GM12891 (cell line): ENCODE results near the gene BIK.
A peak's percentile ranks its signal among the peaks of the same experiment; 100 is the strongest.

Experiments
- DNase-seq: peaks from one replicate; pipeline ENCODE4 v3.0.0; 2011; ENCODE audit warnings: low spot score; ENCODE audit not compliant: insufficient read length
- FAIRE-seq: peaks from 2 replicates; lab custom pipeline; 2011; peaks lifted over from hg19 to GRCh38; lab: Jason Lieb, UNC
- PAX5 ChIP-seq: IDR thresholded peaks from 2 replicates; pipeline ENCODE4 v1.6.1; 2011; ENCODE audit warnings: low read length, moderate library complexity, mild to moderate bottlenecking; ENCODE audit not compliant: insufficient read depth, severe bottlenecking
- POLR2A ChIP-seq: IDR thresholded peaks from 2 replicates; pipeline ENCODE4 v1.6.1; 2011; ENCODE audit warnings: low read depth, low read length, control low read depth
- POLR2AphosphoS5 ChIP-seq: IDR thresholded peaks from 2 replicates; pipeline ENCODE4 v1.6.1; 2011; ENCODE audit warnings: low read depth, low read length, control low read depth
- POU2F2 ChIP-seq: IDR thresholded peaks from 2 replicates; pipeline ENCODE4 v1.6.1; 2011; ENCODE audit warnings: low read depth, mild to moderate bottlenecking, control low read depth, low read length, moderate library complexity
- SPI1 ChIP-seq: IDR thresholded peaks from 2 replicates; pipeline ENCODE4 v1.6.1; 2011; ENCODE audit warnings: low read depth, low read length, control low read depth
- TAF1 ChIP-seq: IDR thresholded peaks from 2 replicates; pipeline ENCODE4 v1.6.1; 2011; ENCODE audit warnings: low read depth, low read length, control low read depth

Gene BIK

DNA sequence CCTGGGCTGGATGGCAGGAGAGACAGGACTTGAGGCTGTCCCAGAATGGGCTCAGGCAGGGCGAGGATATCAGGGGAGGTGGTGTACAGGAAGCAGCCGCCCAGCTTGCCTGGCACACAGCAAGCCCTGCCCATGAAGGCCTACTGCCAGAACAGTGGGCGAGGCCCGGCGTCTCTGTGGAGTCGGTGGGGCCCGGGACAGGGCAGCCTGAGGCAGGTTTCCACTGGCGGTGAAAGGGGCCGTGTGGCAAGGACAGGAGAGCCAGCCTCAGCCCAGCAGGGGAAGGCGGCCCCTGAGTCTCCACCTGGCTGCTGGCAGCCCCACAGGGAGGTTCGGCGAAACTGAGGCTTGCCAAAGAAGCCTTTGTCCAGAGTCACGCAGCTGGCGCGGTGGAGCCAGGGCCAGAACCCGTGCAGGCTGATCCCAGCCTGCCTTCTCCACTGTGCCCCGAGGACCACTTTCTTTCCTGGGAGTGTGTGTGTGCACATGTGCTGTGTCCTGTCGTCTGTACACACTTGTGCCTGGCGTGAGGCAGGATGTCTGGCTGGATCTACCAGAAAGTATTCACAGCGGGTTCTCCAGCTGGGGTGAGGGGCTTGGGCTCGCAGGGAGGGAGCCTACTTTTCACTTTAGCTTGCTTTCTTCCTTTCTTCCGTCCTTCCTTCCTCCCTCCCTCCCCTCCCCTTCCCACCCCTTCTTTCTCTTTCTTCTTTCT is 42.0 kb downstream of the BIK start:
- peak; percentile 90 for FAIRE-seq
- TF ChIP-seq PAX5 (no peak), SPI1 (no peak)
- no peak for DNase-seq

DNA sequence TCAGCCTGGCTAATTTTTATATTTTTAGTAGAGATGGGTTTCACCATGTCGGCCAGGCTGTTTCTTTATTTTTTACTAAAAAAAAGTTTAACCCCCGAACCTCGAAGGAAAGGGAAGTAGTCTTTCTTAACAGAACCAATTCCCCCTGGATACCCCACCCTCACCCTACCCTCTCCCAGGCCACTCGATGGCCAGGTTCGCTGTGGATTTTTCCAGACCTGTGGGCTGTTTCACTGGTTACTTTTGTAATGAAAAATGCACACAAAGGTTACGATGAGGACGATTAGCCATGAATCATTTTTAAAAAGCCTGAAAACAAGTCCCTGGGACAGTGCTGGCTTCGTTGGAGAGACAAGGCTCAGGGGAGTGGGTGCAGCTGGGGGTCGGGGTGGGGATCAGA is 43.3 kb downstream of the BIK start:
- DNase-seq (no peak), FAIRE-seq (no peak)
- TF ChIP-seq TAF1 = no peak
- TF ChIP-seq POU2F2 = no peak
- no peak for TF ChIP-seq SPI1
- no peak for TF ChIP-seq PAX5
- TF ChIP-seq POLR2AphosphoS5 = no peak
- no peak for TF ChIP-seq POLR2A

DNA sequence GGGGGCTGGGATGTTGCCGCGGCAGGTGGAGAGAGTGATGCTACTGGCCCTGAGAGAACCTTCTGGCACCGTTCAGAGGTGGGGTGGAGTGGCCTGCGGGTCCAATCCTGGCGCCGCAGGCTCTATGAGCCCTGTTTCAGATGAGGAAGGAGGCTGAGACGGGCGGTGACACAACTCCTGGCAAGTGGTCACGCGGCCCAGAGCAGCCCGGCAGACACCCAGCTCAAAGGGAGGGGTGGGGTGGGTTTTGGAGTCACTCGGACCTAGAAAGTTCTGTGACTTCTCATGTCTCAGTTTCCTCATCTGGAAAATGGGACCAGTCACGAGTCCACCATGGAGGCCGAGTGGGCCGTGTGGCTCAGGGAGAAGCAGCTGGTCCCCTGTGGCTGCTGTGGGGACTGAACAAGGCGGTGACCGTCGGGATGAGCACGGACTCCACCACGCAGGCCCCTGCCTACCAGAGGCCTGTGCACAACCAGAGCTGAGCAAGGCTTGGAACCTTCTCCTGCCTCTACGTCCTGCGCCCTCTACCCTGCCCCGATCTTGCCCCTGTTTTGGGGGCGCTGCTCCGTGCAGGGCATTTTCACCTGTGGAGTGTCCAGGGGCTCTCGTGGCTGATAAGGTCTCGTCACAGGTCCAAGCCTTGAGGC is 44.5 kb downstream of the BIK start:
- FAIRE-seq = no peak
- TF ChIP-seq POLR2AphosphoS5 = no peak
- TF ChIP-seq PAX5 = no peak
- no peak for TF ChIP-seq SPI1
- no peak for TF ChIP-seq POLR2A
- TF ChIP-seq TAF1 = no peak
- TF ChIP-seq POU2F2 = no peak
- DNase-seq = no peak

DNA sequence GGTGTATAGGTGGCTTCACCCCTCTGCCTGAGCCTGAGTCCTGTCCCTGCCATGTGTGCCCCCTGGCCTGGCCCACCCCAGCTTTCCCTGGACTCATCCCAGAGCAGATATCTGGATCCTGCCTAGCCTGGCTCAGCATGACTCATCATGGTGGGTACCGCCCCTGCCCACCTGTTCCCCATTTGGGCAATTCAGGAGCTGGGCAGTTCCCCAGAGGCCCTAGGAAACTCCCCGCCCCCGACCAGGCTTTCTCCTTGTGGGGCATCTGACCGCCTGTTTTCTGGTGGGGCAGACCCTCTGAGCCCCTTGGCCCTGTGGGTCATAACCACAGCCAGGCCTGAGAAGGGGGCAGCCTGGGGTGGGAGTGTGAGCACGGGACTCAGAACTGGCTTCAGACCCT is 45.2 kb downstream of the BIK start:
- no peak for TF ChIP-seq POLR2AphosphoS5
- TF ChIP-seq TAF1 = no peak
- no peak for TF ChIP-seq POU2F2
- TF ChIP-seq SPI1 = no peak
- TF ChIP-seq PAX5 = no peak
- TF ChIP-seq POLR2A = no peak
- DNase-seq (no peak), FAIRE-seq (no peak)

DNA sequence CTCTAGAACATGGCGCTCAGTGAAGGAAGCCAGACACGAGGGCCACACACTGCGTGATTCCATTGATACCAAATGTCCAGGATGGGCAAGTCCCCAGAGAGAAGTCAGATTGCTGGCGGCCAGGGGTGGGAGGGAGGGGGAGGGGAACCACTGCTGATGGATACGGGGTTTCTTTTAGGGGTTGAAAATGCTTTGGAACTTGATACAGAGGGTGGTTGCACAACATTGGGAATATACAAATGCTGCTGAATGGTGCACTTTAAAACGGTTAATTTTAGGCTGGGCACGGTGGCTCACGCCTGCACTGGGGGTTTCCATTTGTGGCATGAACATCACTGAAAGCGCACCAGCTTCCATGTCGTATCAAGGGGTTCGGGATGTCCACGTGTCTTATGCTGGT is 45.9 kb downstream of the BIK start:
- FAIRE-seq (no peak), DNase-seq (no peak)
- TF ChIP-seq POU2F2 = no peak
- TF ChIP-seq POLR2AphosphoS5 = no peak
- no peak for TF ChIP-seq SPI1
- no peak for TF ChIP-seq TAF1
- TF ChIP-seq PAX5 = no peak
- no peak for TF ChIP-seq POLR2A

DNA sequence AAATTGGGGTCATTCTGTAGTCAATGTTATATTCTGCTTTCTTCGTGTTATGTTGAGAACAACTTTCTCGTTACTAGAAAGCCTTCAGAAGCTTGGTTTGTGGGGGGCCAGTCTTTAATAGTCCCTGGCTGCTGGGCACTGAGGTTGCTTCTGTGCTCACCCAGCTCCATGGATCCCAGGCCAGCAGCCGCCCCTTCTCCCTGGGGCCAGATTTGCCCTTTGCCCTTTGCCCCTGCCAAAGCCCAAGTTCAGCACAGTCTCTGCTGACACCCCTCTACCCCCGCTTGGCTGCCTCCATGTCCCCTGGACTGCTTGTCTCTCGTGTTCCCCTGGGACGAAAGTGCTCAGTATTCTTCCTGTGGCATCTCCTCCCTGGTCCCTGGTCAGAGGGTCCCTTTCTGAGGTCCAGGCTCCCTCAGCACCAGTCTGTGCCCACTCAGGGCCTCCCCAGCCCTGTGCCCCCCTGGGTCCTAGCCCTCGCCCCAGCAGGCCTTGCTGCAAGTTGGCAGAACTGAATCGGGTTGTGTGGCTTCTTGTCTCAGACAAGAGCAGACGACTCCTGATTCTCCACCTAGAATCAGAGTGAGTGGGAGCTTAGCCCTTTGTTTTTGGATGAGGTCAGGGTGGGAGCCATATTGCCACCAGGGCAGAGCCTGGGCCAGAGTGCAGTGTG is 47.5 kb downstream of the BIK start:
- no peak for TF ChIP-seq SPI1
- FAIRE-seq (no peak), DNase-seq (no peak)

DNA sequence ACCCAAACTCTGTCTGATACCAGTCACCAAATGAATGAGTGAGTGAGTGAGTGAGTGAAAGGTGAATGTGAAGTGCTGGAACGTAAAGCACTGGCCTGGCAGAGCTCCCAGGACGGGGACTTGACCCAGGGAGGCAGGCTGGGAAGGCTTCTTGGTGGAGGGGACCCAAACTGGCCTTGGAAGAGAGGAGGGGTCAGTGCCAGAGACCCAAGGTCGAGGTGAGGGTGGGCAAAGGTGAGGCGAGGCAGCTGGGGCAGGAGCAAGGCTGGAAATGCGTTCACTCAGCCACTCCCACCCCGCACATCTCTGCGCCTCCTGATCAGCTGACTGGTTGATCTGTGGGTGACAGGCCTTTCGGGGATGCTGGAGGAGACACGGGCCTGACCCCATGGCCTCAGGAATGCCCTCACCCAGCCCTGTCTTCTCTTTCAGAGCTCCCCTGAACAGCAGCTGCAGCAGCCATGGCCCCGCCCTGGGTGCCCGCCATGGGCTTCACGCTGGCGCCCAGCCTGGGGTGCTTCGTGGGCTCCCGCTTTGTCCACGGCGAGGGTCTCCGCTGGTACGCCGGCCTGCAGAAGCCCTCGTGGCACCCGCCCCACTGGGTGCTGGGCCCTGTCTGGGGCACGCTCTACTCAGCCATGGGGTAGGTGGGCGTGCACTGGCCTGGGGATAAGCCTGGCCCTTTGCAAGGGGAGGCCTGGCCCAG is 48.4 kb downstream of the BIK start:
- no peak for TF ChIP-seq TAF1
- FAIRE-seq (no peak), DNase-seq (no peak)

DNA sequence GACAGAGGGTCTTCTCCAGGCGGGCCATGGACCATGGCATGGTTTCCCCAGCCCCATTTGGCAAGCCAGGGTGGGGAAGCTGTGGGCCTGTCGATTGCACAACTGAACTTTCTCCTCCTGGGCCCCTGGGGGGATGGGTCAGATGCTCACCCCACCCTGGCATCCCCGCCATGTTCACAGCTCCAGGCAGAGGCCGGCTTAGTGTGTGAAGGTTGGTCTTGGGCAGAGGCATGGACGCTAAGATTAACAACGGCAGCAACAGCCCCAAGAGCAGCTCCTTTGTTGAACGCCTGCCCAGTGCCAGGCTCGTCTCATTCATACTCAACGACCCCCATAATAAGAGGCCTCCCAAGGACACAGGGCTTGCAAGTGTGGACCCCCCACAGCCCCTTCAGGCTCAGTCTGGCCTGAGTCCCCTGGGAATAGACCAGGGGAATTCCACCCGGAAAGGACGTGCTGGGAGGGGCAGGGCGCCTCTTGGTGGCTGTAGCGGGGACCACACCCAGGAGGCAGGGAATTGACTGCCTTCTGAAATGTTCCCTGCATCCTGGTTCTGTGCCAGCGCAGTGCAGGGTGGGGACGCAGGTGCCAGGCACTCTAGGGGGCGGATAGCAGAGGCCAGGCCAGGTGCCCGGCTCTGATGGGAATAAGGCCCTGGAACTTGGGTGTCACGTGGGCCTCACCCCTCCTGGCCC is 49.1 kb downstream of the BIK start:
- FAIRE-seq (no peak), DNase-seq (no peak)
- TF ChIP-seq POU2F2 (no peak), POLR2A (no peak), SPI1 (no peak), TAF1 (no peak), PAX5 (no peak), POLR2AphosphoS5 (no peak)

DNA sequence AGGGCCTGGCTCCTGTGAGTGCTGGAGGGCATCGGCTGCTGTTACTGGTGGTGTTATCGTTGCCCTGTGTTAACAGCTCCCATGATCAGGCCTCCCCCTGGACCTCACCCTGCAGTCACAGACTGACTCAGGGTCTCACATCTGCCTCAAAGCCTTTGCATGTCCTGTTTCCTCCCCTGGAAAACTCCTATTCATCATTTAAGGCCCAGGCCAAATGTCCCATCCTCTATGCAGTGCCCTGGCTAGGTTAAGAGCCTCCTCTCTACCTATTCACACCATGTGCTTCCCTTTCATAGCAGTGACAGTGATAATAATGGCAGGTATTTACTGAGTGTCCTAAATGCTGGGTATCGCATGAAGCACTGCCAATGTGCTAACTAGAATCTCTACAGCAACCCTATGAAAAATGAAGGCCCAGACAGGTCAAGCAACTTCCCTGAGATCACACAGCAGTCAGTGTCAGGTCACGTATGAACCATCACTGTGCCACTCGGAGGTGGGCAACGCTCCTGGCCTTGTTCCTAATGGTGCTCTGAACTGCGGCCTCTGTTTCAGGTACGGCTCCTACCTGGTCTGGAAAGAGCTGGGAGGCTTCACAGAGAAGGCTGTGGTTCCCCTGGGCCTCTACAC is 50.1 kb downstream of the BIK start:
- FAIRE-seq (peak; percentile 33), DNase-seq (no peak)
- TF ChIP-seq POLR2A (no peak), POU2F2 (no peak), PAX5 (no peak), TAF1 (no peak), SPI1 (no peak), POLR2AphosphoS5 (no peak)
